HCT116 (cell line): ENCODE results near the gene SLCO2A1. TPM values are rescaled to one million over a fixed set of nuclear protein-coding genes. Genes with fewer than 3 reads are reported as not detected.

ENCODE experiments used
- ATAC-seq: fragments of 200-7000 bp; cut with Tn5 transposase; 2 replicates; pipeline ENCODE4 v1.9.1; 2020; ENCODE audit warnings: mild to moderate bottlenecking, moderate library complexity
- BruUV-seq: library from RNA; stranded (reverse); fragments of 400-500 nt; replicated peaks from 2 replicates; lab custom pipeline; 2021; lab: Mats Ljungman, UMichigan
- CTCF ChIA-PET: fragments of 300-600 bp; sonication (Branson Sonifier 250); formaldehyde crosslinking; loops from one replicate; lab custom pipeline; 2021; ENCODE audit warnings: antibody characterized with exemption; lab: Charles Lee
- POLR2A ChIA-PET: fragments of 300-600, 350-600 bp; sonication (Branson Sonifier 250); formaldehyde crosslinking; loops from one replicate; lab custom pipeline; 2021; ENCODE audit warnings: antibody characterized with exemption; lab: Charles Lee
- RAD21 ChIA-PET, 2 experiments: fragments of 300-600 bp; sonication (Branson Sonifier 250); formaldehyde crosslinking; loops; one replicate each; lab custom pipeline; 2023; ENCODE audit warnings: low total read pairs in 2 of 2; ENCODE audit not compliant: uncharacterized antibody in 2 of 2, unreplicated experiment in 2 of 2, low non-redundant PET in 1 of 2; lab: Charles Lee
- DNase-seq: peaks from one replicate; pipeline ENCODE4 v3.0.0-alpha.2; 2010; ENCODE audit warnings: low read depth, low spot score
- H2AFZ ChIP-seq: fragments of 200-600 bp; shearing (Covaris generic), sonication (generic); 2 replicates; pipeline ENCODE4 v1.6.1; 2017; ENCODE audit warnings: low read depth, mixed run types, mixed read lengths, antibody characterized with exemption, low read length; ENCODE audit not compliant: poor library complexity, severe bottlenecking
- H3K27ac ChIP-seq: 2 replicates; pipeline ENCODE4 v1.5.1; 2012; ENCODE audit warnings: low read depth, low read length
- H3K27me3 ChIP-seq: fragments of 200-600 bp; sonication (generic); 2 replicates; pipeline ENCODE4 v1.6.1; 2016; ENCODE audit warnings: mixed run types, low read length, mixed read lengths; ENCODE audit not compliant: insufficient read depth
- H3K36me3 ChIP-seq, 2 experiments: fragments of 200-500 bp in 1 of 2; fragments of 200-600 bp in 1 of 2; sonication (Bioruptor generic) in 1 of 2; sonication (generic) in 1 of 2; 2 replicates each; pipeline versions ENCODE4 v1.5.1 to v1.6.1; 2014 to 2016; ENCODE audit warnings: low read length in 2 of 2, inconsistent platforms in 1 of 2, mixed read lengths in 1 of 2, mixed run types in 1 of 2; ENCODE audit not compliant: insufficient read depth in 2 of 2, control insufficient read depth in 1 of 2
- H3K4me1 ChIP-seq, 2 experiments: fragments of 200-600 bp in 1 of 2; sonication (generic) in 1 of 2; 2 replicates each; pipeline versions ENCODE4 v1.5.1 to v1.6.1; 2012 to 2017; ENCODE audit warnings: low read length in 2 of 2, inconsistent platforms in 1 of 2, mild to moderate bottlenecking in 1 of 2, mixed read lengths in 1 of 2, mixed run types in 1 of 2, moderate library complexity in 1 of 2; ENCODE audit not compliant: insufficient read depth in 2 of 2, control insufficient read depth in 1 of 2
- H3K4me2 ChIP-seq: fragments of 200-600 bp; sonication (generic); 2 replicates; pipeline ENCODE4 v1.6.1; 2017; ENCODE audit warnings: mixed run types, low read length, mixed read lengths
- H3K4me3 ChIP-seq, 2 experiments: fragments of 200-600 bp in 1 of 2; sonication (generic) in 1 of 2; replicated peaks in 1 of 2; 2 replicates each; pipeline ENCODE4 v1.5.1; 2011 to 2016; ENCODE audit warnings: low read length in 2 of 2, control low read depth in 1 of 2, low read depth in 1 of 2, mild to moderate bottlenecking in 1 of 2, mixed read lengths in 1 of 2, mixed run types in 1 of 2
- H3K79me2 ChIP-seq: fragments of 200-600 bp; sonication (generic); 2 replicates; pipeline ENCODE4 v1.6.1; 2017; ENCODE audit warnings: mild to moderate bottlenecking, mixed run types, low read length, moderate library complexity, mixed read lengths; ENCODE audit not compliant: insufficient read depth
- H3K9ac ChIP-seq: fragments of 200-600 bp; sonication (generic); 2 replicates; pipeline ENCODE4 v1.6.1; 2016; ENCODE audit warnings: low read length, mixed read lengths
- H3K9me2 ChIP-seq: fragments of 200-600 bp; sonication (generic), shearing (Covaris generic); 2 replicates; pipeline ENCODE4 v1.6.1; 2017; ENCODE audit warnings: mixed run types, mild to moderate bottlenecking, moderate library complexity; ENCODE audit not compliant: insufficient read depth
- H3K9me3 ChIP-seq, 2 experiments: fragments of 200-500 bp in 1 of 2; fragments of 200-600 bp in 1 of 2; sonication (Bioruptor generic) in 1 of 2; sonication (generic) in 1 of 2; 2 replicates each; pipeline ENCODE4 v1.6.1; 2014 to 2017; ENCODE audit warnings: low read length in 2 of 2, mixed read lengths in 2 of 2, inconsistent platforms in 1 of 2, low read depth in 1 of 2, mild to moderate bottlenecking in 1 of 2, mixed run types in 1 of 2, moderate library complexity in 1 of 2; ENCODE audit not compliant: control insufficient read depth in 1 of 2, insufficient read depth in 1 of 2
- H4K20me1 ChIP-seq: fragments of 200-600 bp; sonication (generic), shearing (Covaris generic); 2 replicates; pipeline ENCODE4 v1.6.1; 2017; ENCODE audit warnings: mixed run types, mild to moderate bottlenecking, moderate library complexity; ENCODE audit not compliant: insufficient read depth
- CBX3 ChIP-seq: IDR thresholded peaks from 2 replicates; pipeline ENCODE4 v1.6.1; 2012; ENCODE audit warnings: low read depth
- CEBPB ChIP-seq: IDR thresholded peaks from 2 replicates; pipeline ENCODE4 v1.6.1; 2012; ENCODE audit warnings: low read depth
- EGR1 ChIP-seq: IDR thresholded peaks from 2 replicates; pipeline ENCODE4 v1.6.1; 2012; ENCODE audit warnings: low read depth
- EZH2 ChIP-seq: fragments of 200-600 bp; sonication (generic); IDR thresholded peaks from 2 replicates; pipeline ENCODE4 v1.6.1; 2017; ENCODE audit warnings: antibody characterized with exemption, mixed run types
- JUND ChIP-seq: IDR thresholded peaks from 2 replicates; pipeline ENCODE4 v1.6.1; 2012
- POLR2A ChIP-seq: IDR thresholded peaks from 2 replicates; pipeline ENCODE4 v1.7.0; 2011; ENCODE audit warnings: borderline replicate concordance; ENCODE audit not compliant: insufficient read depth, insufficient read length; ENCODE audit errors: extremely low read depth
- POLR2AphosphoS5 ChIP-seq: IDR thresholded peaks from 2 replicates; pipeline ENCODE4 v1.6.1; 2011; ENCODE audit warnings: mild to moderate bottlenecking, low read depth, low read length, moderate library complexity
- RAD21 ChIP-seq: IDR thresholded peaks from 2 replicates; pipeline ENCODE4 v1.6.1; 2012; ENCODE audit warnings: low read depth, mild to moderate bottlenecking
- SIN3A ChIP-seq: IDR thresholded peaks from 2 replicates; pipeline ENCODE4 v1.6.1; 2012; ENCODE audit warnings: low read depth
- SP1 ChIP-seq: IDR thresholded peaks from 2 replicates; pipeline ENCODE4 v1.6.1; 2012; ENCODE audit warnings: low read depth
- SRF ChIP-seq: IDR thresholded peaks from 2 replicates; pipeline ENCODE4 v1.6.1; 2012; ENCODE audit warnings: low read depth
- TCF7L2 ChIP-seq: IDR thresholded peaks from 2 replicates; pipeline ENCODE4 v1.7.0; 2011; ENCODE audit warnings: borderline replicate concordance, inconsistent platforms; ENCODE audit not compliant: insufficient read depth, insufficient read length; ENCODE audit errors: extremely low read depth
- YY1 ChIP-seq: IDR thresholded peaks from 2 replicates; pipeline ENCODE4 v1.6.1; 2011; ENCODE audit warnings: low read length, low read depth, moderate library complexity, mild to moderate bottlenecking; ENCODE audit not compliant: insufficient replicate concordance; ENCODE audit errors: extremely low read depth
- ZFX ChIP-seq: fragments of 450-650 bp; IDR thresholded peaks from 2 replicates; pipeline ENCODE4 v1.6.1; 2017
- ZNF274 ChIP-seq: fragments of 200-500 bp; sonication (Bioruptor generic); IDR thresholded peaks from 2 replicates; pipeline ENCODE4 v1.6.1; 2014; ENCODE audit warnings: mild to moderate bottlenecking, low read depth, low read length, inconsistent platforms
- intact Hi-C: fragments of 100-400 bp; cut with micrococcal nuclease; formaldehyde crosslinking; loops from 2 replicates; pipeline ENCODE4 v1.10.0; 2022
- total RNA-seq: library from RNA; stranded (reverse); gene quantifications from one replicate; pipeline ENCODE4 v1.2.1, GENCODE V29; 2021; ENCODE audit not compliant: unreplicated experiment
- TF ChIP-seq, protein P1 (sequence below): IDR thresholded peaks from 2 replicates; pipeline ENCODE4 v1.6.1; 2012
- TF ChIP-seq, protein P2 (sequence below): IDR thresholded peaks from 2 replicates; pipeline ENCODE4 v1.6.1; 2012
- TF ChIP-seq, protein P3 (sequence below): IDR thresholded peaks from 2 replicates; pipeline ENCODE4 v1.6.1; 2012; ENCODE audit warnings: low read depth
- TF ChIP-seq, protein P4 (sequence below), 3 experiments: fragments of 200-600 bp in 1 of 3; sonication (generic) in 1 of 3; IDR thresholded peaks in 2 of 3; conservative IDR thresholded peaks in 1 of 3; 2 replicates each; pipeline ENCODE4 v1.5.1; 2012 to 2017; ENCODE audit warnings: low read depth in 2 of 3, low read length in 2 of 3, antibody characterized with exemption in 1 of 3, borderline replicate concordance in 1 of 3, control low read depth in 1 of 3, mild to moderate bottlenecking in 1 of 3, mixed read lengths in 1 of 3, mixed run types in 1 of 3, moderate library complexity in 1 of 3; ENCODE audit not compliant: insufficient read depth in 1 of 3

The SLCO2A1 gene
- total RNA-seq, 1 experiment from 2014 or later: 0.52 TPM

DNA sequence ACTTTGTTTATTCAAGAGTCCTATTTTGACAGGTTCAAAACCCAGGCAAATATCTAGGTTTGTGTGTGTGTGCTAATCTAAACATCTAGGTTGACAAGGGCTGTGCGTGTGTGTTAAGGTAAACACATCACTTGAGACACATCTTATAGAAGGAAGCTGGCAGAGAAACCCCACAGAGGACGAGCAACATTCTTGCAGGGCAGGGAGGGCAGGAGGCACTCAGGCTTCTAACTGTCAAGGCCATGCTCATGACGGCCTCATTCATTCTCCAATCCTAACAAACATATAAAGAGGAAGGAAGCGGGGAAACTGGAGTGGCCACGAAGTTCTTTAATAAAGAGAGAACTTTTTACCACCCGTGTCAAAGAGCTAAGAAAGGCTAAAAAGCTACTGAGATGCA is 43.4 kb downstream of the SLCO2A1 start:
- Histone ChIP-seq H4K20me1 (no peaks in the 10 kb centered on the region), H3K9ac (no peak overlapping the region), H3K27me3 (0 out of 2 replicates have a peak, but pooled peaks cover 5% of the 10 kb centered on the region), H3K4me2 (no peak overlapping the region), H3K79me2 (no peaks in the 10 kb centered on the region), H3K36me3 (no peaks in the 10 kb centered on the region), H2AFZ (no peak overlapping the region), H3K9me2 (no peaks in the 10 kb centered on the region), H3K27ac (no peak overlapping the region), H3K9me3 (no peaks in the 10 kb centered on the region), H3K4me1 (peaks cover 0 to 3% of the 10 kb centered on the region in 2 experiments; a peak in 1 of 4 replicates), H3K4me3 (no peak overlapping the region)
- no TSS peak for BruUV-seq
- RAD21 ChIA-PET: no interaction called here
- CTCF ChIA-PET: no interaction called here
- intact Hi-C loops: no loop called here
- ATAC-seq: no peak
- no peak for DNase-seq
- POLR2A ChIA-PET: no interaction called here
- TF ChIP-seq CEBPB: no peak
- no peak for TF ChIP-seq YY1
- TF ChIP-seq, protein P1, sequence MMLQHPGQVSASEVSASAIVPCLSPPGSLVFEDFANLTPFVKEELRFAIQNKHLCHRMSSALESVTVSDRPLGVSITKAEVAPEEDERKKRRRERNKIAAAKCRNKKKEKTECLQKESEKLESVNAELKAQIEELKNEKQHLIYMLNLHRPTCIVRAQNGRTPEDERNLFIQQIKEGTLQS: no peak
- no peak for TF ChIP-seq POLR2AphosphoS5
- TF ChIP-seq SP1: no peak
- TF ChIP-seq EGR1: no peak
- no peak for TF ChIP-seq POLR2A
- no peak for TF ChIP-seq ZFX
- TF ChIP-seq, protein P2, sequence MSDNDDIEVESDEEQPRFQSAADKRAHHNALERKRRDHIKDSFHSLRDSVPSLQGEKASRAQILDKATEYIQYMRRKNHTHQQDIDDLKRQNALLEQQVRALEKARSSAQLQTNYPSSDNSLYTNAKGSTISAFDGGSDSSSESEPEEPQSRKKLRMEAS: no peak
- TF ChIP-seq, protein P3, sequence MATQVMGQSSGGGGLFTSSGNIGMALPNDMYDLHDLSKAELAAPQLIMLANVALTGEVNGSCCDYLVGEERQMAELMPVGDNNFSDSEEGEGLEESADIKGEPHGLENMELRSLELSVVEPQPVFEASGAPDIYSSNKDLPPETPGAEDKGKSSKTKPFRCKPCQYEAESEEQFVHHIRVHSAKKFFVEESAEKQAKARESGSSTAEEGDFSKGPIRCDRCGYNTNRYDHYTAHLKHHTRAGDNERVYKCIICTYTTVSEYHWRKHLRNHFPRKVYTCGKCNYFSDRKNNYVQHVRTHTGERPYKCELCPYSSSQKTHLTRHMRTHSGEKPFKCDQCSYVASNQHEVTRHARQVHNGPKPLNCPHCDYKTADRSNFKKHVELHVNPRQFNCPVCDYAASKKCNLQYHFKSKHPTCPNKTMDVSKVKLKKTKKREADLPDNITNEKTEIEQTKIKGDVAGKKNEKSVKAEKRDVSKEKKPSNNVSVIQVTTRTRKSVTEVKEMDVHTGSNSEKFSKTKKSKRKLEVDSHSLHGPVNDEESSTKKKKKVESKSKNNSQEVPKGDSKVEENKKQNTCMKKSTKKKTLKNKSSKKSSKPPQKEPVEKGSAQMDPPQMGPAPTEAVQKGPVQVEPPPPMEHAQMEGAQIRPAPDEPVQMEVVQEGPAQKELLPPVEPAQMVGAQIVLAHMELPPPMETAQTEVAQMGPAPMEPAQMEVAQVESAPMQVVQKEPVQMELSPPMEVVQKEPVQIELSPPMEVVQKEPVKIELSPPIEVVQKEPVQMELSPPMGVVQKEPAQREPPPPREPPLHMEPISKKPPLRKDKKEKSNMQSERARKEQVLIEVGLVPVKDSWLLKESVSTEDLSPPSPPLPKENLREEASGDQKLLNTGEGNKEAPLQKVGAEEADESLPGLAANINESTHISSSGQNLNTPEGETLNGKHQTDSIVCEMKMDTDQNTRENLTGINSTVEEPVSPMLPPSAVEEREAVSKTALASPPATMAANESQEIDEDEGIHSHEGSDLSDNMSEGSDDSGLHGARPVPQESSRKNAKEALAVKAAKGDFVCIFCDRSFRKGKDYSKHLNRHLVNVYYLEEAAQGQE: no peak
- TF ChIP-seq RAD21: no peak
- TF ChIP-seq SIN3A: no peak
- TF ChIP-seq JUND: no peak
- TF ChIP-seq CBX3: no peak
- TF ChIP-seq ZNF274: no peak
- no peak for TF ChIP-seq SRF
- TF ChIP-seq EZH2: no peak
- TF ChIP-seq, protein P4, sequence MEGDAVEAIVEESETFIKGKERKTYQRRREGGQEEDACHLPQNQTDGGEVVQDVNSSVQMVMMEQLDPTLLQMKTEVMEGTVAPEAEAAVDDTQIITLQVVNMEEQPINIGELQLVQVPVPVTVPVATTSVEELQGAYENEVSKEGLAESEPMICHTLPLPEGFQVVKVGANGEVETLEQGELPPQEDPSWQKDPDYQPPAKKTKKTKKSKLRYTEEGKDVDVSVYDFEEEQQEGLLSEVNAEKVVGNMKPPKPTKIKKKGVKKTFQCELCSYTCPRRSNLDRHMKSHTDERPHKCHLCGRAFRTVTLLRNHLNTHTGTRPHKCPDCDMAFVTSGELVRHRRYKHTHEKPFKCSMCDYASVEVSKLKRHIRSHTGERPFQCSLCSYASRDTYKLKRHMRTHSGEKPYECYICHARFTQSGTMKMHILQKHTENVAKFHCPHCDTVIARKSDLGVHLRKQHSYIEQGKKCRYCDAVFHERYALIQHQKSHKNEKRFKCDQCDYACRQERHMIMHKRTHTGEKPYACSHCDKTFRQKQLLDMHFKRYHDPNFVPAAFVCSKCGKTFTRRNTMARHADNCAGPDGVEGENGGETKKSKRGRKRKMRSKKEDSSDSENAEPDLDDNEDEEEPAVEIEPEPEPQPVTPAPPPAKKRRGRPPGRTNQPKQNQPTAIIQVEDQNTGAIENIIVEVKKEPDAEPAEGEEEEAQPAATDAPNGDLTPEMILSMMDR (IDR thresholded peaks at IDR 0.05 in 2 of 3, conservative IDR thresholded peaks at IDR 0.05 in 1 of 3; ENCODE audit: borderline replicate concordance in 1 of 3, insufficient read depth in 1 of 3, low read depth in 2 of 3, low read length in 2 of 3): no peak
- TF ChIP-seq TCF7L2: no peak
